Measurements from ENCODE around the gene MRPL49. TPM values are rescaled to one million over a fixed set of nuclear protein-coding genes. Genes with fewer than 3 reads are reported as not detected.

The MRPL49 gene
- total and polyA plus RNA-seq, 9 of the 15 experiments (the other 6 are each of a cell fraction or from before 2014, with no cell fraction given) = 74.3 to 132 (median 91.2) TPM

DNA sequence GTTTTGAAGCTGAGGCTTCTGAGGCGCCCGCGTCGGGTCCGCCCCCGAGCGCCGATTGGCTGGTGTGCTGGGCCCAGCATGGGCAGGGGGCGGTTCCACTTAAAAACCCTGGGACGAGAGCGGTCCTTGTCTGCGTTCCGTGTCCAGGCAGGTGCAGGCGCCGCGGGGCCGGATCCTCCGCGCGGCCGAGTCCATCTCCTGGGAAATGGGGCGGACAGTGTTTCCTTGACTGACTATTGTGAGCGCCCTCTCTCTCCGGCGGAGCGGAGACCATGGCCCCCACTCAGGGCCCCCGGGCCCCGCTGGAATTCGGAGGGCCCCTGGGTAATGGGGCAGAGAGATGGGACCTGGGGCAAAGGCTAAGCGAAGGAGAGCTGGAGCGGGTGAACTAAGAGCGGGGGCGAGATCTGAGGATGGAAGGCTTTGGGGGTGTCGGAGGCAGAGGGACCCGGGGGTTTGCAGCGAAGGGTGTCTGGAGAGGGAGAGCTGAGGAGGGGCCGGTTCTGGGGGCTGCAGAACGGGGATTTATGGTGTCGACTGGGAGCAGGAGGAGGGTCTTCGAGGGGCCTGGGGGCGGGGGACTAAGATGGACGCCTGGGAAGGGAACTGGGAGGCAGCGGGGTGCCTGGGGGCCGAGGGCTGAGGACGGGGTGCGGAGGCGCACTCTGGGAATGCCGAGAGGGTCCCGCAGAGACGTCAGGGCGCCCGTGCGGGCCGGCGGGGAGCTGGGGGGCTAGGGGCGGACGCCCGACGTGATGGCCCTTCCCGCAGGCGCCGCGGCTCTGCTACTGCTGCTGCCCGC lies 10.2 kb upstream of the MRPL49 start, which contains the start of gene TM7SF2 (continued):
- TF ChIP-seq, protein P1, sequence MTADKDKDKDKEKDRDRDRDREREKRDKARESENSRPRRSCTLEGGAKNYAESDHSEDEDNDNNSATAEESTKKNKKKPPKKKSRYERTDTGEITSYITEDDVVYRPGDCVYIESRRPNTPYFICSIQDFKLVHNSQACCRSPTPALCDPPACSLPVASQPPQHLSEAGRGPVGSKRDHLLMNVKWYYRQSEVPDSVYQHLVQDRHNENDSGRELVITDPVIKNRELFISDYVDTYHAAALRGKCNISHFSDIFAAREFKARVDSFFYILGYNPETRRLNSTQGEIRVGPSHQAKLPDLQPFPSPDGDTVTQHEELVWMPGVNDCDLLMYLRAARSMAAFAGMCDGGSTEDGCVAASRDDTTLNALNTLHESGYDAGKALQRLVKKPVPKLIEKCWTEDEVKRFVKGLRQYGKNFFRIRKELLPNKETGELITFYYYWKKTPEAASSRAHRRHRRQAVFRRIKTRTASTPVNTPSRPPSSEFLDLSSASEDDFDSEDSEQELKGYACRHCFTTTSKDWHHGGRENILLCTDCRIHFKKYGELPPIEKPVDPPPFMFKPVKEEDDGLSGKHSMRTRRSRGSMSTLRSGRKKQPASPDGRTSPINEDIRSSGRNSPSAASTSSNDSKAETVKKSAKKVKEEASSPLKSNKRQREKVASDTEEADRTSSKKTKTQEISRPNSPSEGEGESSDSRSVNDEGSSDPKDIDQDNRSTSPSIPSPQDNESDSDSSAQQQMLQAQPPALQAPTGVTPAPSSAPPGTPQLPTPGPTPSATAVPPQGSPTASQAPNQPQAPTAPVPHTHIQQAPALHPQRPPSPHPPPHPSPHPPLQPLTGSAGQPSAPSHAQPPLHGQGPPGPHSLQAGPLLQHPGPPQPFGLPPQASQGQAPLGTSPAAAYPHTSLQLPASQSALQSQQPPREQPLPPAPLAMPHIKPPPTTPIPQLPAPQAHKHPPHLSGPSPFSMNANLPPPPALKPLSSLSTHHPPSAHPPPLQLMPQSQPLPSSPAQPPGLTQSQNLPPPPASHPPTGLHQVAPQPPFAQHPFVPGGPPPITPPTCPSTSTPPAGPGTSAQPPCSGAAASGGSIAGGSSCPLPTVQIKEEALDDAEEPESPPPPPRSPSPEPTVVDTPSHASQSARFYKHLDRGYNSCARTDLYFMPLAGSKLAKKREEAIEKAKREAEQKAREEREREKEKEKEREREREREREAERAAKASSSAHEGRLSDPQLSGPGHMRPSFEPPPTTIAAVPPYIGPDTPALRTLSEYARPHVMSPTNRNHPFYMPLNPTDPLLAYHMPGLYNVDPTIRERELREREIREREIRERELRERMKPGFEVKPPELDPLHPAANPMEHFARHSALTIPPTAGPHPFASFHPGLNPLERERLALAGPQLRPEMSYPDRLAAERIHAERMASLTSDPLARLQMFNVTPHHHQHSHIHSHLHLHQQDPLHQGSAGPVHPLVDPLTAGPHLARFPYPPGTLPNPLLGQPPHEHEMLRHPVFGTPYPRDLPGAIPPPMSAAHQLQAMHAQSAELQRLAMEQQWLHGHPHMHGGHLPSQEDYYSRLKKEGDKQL (CRISPR knock-in tag; IDR thresholded peaks at IDR 0.05; ENCODE audit: borderline replicate concordance) = 0 out of 2 replicates have a peak, but pooled peaks have one; percentile 12
- TF ChIP-seq, protein P2, sequence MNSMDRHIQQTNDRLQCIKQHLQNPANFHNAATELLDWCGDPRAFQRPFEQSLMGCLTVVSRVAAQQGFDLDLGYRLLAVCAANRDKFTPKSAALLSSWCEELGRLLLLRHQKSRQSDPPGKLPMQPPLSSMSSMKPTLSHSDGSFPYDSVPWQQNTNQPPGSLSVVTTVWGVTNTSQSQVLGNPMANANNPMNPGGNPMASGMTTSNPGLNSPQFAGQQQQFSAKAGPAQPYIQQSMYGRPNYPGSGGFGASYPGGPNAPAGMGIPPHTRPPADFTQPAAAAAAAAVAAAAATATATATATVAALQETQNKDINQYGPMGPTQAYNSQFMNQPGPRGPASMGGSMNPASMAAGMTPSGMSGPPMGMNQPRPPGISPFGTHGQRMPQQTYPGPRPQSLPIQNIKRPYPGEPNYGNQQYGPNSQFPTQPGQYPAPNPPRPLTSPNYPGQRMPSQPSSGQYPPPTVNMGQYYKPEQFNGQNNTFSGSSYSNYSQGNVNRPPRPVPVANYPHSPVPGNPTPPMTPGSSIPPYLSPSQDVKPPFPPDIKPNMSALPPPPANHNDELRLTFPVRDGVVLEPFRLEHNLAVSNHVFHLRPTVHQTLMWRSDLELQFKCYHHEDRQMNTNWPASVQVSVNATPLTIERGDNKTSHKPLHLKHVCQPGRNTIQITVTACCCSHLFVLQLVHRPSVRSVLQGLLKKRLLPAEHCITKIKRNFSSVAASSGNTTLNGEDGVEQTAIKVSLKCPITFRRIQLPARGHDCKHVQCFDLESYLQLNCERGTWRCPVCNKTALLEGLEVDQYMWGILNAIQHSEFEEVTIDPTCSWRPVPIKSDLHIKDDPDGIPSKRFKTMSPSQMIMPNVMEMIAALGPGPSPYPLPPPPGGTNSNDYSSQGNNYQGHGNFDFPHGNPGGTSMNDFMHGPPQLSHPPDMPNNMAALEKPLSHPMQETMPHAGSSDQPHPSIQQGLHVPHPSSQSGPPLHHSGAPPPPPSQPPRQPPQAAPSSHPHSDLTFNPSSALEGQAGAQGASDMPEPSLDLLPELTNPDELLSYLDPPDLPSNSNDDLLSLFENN (IDR thresholded peaks at IDR 0.05; ENCODE audit: low read depth in 2 of 2, low read length in 2 of 2) = peak in 1 of 2 experiments; percentile 65; a peak in 2 of 4 replicates
- TF ChIP-seq NFXL1 (CRISPR knock-in tag; IDR thresholded peaks at IDR 0.05) (no peak), MYC (IDR thresholded peaks at IDR 0.05; ENCODE audit: low read depth, low read length) (no peak), MYC (CRISPR knock-in tag; IDR thresholded peaks at IDR 0.05; ENCODE audit: borderline replicate concordance, low read depth) (peak; percentile 87; the same call in 1 of the 2 replicates), SIN3A (IDR thresholded peaks at IDR 0.05; ENCODE audit: borderline replicate concordance in 2 of 2, control insufficient read depth in 1 of 2, low read depth in 2 of 2, low read length in 2 of 2) (no peak; a peak in 2 of 4 replicates), FIP1L1 (IDR thresholded peaks at IDR 0.05; ENCODE audit: low read depth, low read length, poor library complexity, severe bottlenecking) (peak; percentile 52), NONO (IDR thresholded peaks at IDR 0.05; ENCODE audit: low read depth in 2 of 2, low read length in 1 of 2) (peak in 1 of 2 experiments; percentile 53; a peak in 1 of 4 replicates)
